CD4-positive, alpha-beta T cell treated with Interleukin-6 for 4 hours (primary cell): ENCODE measurements around the gene PLXNB3.

Experiments
- DNase-seq: peaks from one replicate; pipeline ENCODE4 v3.0.0-alpha.2; 2020; ENCODE audit warnings: mixed read lengths

Gene PLXNB3

GRCh38 chrX:153818571-153819383 lies 54.7 kb downstream of the PLXNB3 start:
- peak; percentile 73 for DNase-seq

GRCh38 chrX:153819384-153820040 lies 55.5 kb downstream of the PLXNB3 start:
- no peak for DNase-seq

GRCh38 chrX:153820601-153821000 lies 56.6 kb downstream of the PLXNB3 start:
- DNase-seq = no peak

GRCh38 chrX:153821066-153821465 lies 57.0 kb downstream of the PLXNB3 start:
- DNase-seq = no peak

GRCh38 chrX:153824348-153824747 lies 60.3 kb downstream of the PLXNB3 start:
- no peak for DNase-seq

- DNase-seq = no peak
Observed at GRCh38 chrX:153825042-153825441, 61.0 kb downstream of the PLXNB3 start.
